LNCaP clone FGC (cell line): ENCODE results near the gene BCAM.

ENCODE experiments used
- DNase-seq: peaks from one replicate; pipeline ENCODE4 v3.0.0-alpha.2; 2011; ENCODE audit warnings: low read depth
- H3K4me3 ChIP-seq: 2 replicates; pipeline ENCODE4 v1.5.1; 2011; ENCODE audit warnings: mild to moderate bottlenecking, low read depth, low read length, control low read depth
- TF ChIP-seq, protein P1 (sequence below): IDR thresholded peaks from 2 replicates; pipeline ENCODE4 v1.5.1; 2012; ENCODE audit warnings: mild to moderate bottlenecking; ENCODE audit not compliant: control insufficient read depth, insufficient read depth; ENCODE audit errors: extremely low read depth

BCAM gene

GRCh38 chr19:44782729-44783128, 26.2 kb upstream of the BCAM start:
- DNase-seq: no peak
- H3K4me3 ChIP-seq: no peak overlapping the region
- TF ChIP-seq, protein P1, sequence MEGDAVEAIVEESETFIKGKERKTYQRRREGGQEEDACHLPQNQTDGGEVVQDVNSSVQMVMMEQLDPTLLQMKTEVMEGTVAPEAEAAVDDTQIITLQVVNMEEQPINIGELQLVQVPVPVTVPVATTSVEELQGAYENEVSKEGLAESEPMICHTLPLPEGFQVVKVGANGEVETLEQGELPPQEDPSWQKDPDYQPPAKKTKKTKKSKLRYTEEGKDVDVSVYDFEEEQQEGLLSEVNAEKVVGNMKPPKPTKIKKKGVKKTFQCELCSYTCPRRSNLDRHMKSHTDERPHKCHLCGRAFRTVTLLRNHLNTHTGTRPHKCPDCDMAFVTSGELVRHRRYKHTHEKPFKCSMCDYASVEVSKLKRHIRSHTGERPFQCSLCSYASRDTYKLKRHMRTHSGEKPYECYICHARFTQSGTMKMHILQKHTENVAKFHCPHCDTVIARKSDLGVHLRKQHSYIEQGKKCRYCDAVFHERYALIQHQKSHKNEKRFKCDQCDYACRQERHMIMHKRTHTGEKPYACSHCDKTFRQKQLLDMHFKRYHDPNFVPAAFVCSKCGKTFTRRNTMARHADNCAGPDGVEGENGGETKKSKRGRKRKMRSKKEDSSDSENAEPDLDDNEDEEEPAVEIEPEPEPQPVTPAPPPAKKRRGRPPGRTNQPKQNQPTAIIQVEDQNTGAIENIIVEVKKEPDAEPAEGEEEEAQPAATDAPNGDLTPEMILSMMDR: no peak

GRCh38 chr19:44783545-44783944, 25.4 kb upstream of the BCAM start:
- H3K4me3 ChIP-seq: no peak overlapping the region
- TF ChIP-seq, protein P1: no peak
- no peak for DNase-seq

GRCh38 chr19:44785271-44785670, 23.6 kb upstream of the BCAM start:
- DNase-seq: no peak
- TF ChIP-seq, protein P1: no peak
- no peak overlapping the region for H3K4me3 ChIP-seq

GRCh38 chr19:44785993-44786392, 22.9 kb upstream of the BCAM start:
- no peak for DNase-seq
- H3K4me3 ChIP-seq: no peak overlapping the region
- TF ChIP-seq, protein P1: no peak

DNA sequence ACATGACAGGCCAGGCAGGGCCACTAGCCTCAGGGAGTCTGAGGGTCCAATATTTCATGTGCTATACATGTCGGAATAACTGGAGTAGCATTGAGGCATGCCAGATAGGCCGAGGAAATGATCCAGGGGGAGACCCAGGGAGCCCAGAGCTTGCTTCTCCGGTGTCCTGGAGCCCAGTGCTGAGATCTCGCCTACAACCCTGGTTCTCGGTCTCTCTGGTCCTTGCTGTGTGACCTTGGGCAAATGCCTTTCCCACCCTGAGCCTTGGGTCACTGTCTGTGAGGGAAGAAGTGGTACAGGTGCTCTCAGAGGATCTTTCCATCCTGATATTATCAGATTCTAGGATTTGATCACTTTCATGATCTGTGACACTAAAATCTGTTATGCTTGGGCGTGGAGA, 19.9 kb upstream of the BCAM start:
- DNase-seq: no peak
- no peak overlapping the region for H3K4me3 ChIP-seq
- TF ChIP-seq, protein P1: no peak

DNA sequence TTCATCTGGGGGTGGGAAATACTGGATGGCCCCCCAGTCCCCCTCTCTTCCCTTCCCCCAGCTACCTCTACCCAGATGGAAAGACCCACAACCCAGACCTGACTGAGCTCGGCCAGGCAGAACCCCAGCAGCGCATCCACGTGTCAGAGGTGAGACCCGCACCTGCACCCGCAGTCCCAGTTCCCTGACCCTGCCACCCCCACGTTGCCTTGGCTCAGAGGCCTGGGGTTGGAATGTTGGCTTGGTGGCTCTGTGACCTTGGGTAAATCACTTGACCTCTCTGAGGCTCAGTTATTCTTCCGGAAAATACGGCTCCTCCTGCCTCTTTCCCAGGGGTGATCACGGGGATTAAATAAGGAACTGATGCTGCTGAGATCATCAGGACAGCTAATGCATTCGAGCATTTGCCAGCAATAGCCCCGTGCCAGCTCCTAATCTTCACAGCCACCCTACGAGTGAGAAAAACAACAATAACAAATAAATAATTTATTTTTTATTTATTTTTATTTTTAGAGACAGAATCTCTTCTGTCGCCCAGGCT, 18.9 kb upstream of the BCAM start:
- DNase-seq: no peak
- H3K4me3 ChIP-seq: no peak overlapping the region
- TF ChIP-seq, protein P1: no peak

- no peak overlapping the region for H3K4me3 ChIP-seq
- no peak for DNase-seq
- TF ChIP-seq, protein P1: no peak
Measured at GRCh38 chr19:44792281-44792680, 16.6 kb upstream of the BCAM start.
